Measurements from ENCODE around the gene SRMS.

DNA sequence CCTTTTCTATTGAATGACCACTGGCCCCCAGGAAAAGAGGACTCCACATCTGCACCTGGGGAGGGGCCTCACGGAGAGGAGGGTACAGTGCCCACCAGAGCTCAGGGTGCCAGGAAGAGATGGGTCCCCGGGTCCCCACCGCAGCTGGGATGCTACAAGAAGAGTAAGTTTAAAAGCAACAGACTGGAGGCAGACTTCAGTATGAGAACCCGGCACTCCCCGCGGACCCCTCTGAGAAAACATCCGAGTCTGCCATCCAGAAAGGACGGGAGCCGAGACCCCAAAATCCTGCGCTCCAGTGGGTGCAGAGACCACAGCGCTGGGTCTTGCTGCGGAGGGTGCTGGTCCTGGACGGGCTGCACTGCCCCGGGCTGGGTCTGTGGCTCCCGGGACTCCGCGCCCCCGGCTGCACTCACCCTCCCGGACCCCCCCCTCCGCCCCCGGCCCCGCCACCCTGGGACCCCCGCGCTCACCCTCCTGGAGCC, 26.1 kb upstream of the SRMS start:
- TF ChIP-seq, protein P1, sequence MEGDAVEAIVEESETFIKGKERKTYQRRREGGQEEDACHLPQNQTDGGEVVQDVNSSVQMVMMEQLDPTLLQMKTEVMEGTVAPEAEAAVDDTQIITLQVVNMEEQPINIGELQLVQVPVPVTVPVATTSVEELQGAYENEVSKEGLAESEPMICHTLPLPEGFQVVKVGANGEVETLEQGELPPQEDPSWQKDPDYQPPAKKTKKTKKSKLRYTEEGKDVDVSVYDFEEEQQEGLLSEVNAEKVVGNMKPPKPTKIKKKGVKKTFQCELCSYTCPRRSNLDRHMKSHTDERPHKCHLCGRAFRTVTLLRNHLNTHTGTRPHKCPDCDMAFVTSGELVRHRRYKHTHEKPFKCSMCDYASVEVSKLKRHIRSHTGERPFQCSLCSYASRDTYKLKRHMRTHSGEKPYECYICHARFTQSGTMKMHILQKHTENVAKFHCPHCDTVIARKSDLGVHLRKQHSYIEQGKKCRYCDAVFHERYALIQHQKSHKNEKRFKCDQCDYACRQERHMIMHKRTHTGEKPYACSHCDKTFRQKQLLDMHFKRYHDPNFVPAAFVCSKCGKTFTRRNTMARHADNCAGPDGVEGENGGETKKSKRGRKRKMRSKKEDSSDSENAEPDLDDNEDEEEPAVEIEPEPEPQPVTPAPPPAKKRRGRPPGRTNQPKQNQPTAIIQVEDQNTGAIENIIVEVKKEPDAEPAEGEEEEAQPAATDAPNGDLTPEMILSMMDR (IDR thresholded peaks at IDR 0.05), result no peak
- TF ChIP-seq EZH2 (IDR thresholded peaks at IDR 0.05), result no peak

Data from neural progenitor cell (in vitro differentiated cells).